ENCODE results near the gene WDR64.

DNA sequence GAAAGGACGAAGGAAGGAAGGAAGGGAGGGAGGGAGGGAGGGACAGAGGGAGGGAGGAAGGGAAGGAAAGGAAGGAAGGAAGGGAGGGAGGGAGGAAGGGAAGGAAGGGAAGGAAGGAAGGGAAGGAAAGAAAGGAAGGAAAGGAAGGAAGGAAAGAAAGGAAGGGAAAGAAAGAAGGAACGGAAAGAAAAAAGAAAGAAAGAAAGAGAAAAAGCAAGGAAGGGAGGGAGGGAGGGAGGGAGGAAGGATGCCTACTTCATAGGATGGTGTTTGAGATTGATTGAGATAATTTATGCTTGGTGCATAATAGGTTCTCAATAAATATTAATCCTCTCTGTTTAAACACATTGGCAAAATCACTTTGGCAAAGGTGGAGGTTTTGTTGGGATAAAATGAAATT lies 61.2 kb downstream of the WDR64 start:
- no peak for TF ChIP-seq EZH2 (IDR thresholded peaks at IDR 0.05; ENCODE audit: low read length)
- TF ChIP-seq CTCF (optimal IDR thresholded peaks at IDR 0.05 in 1 of 3, IDR thresholded peaks at IDR 0.05 in 1 of 3, conservative IDR thresholded peaks at IDR 0.05 in 1 of 3; ENCODE audit: extremely low read depth in 1 of 3, insufficient read depth in 2 of 3, low read length in 3 of 3) = no peak
